Testis (tissue), 2 donors: ENCODE data around the gene CAVIN2.

Experiments
- CTCF ChIP-seq, 3 experiments: fragments of 450-650 bp in 2 of 3; fragments of 200-600 bp in 1 of 3; sonication (generic) in 1 of 3; IDR thresholded peaks; one replicate each; pipeline ENCODE4 v1.5.1; 2016 to 2019; ENCODE audit warnings: antibody characterized with exemption in 3 of 3, mild to moderate bottlenecking in 2 of 3, moderate library complexity in 1 of 3
- POLR2A ChIP-seq: fragments of 450-650 bp; IDR thresholded peaks from one replicate; pipeline ENCODE4 v1.6.1; 2017; ENCODE audit warnings: antibody characterized with exemption, mild to moderate bottlenecking, moderate library complexity

GRCh38 chr2:191856111-191856876, 9.4 kb upstream of the CAVIN2 start:
- TF ChIP-seq CTCF (IDR thresholded peaks at IDR 0.05) (no peak), POLR2A (no peak)
